ENCODE measurements around the gene ZMIZ1. TPM values are rescaled to one million over a fixed set of nuclear protein-coding genes. Genes with fewer than 3 reads are reported as not detected.

Gene ZMIZ1
- polyA plus RNA-seq, 1 donor from 2014 or later = 26.8 TPM

GRCh38 chr10:79077488-79078173 is 8.9 kb downstream of the ZMIZ1 start:
- Histone ChIP-seq H4K20me1 (ENCODE audit: insufficient read depth) (peaks cover 69% of the 10 kb centered on the region), H3K9me2 (ENCODE audit: insufficient read depth, low read length) (no peaks in the 10 kb centered on the region), H3K9me3 (ENCODE audit: low read length) (no peaks in the 10 kb centered on the region), H2AFZ (ENCODE audit: low read depth, low read length) (no peak overlapping the region), H3K27ac (ENCODE audit: low read length) (no peak overlapping the region), H3F3A (ENCODE audit: insufficient read depth, low read length, poor library complexity, severe bottlenecking) (no peaks in the 10 kb centered on the region), H3K79me2 (replicated peaks; ENCODE audit: insufficient read depth, low read length) (peaks cover 100% of the 10 kb centered on the region), H3K9ac (ENCODE audit: low read length) (no peak overlapping the region), H3K4me3 (ENCODE audit: low read length) (no peak overlapping the region), H3K4me2 (ENCODE audit: low read length) (no peak overlapping the region), H3K27me3 (ENCODE audit: insufficient read depth, low read depth, low read length) (no peaks in the 10 kb centered on the region), H3K36me3 (ENCODE audit: insufficient read depth, low read length) (no peaks in the 10 kb centered on the region)
- TF ChIP-seq TAF1 (IDR thresholded peaks at IDR 0.05; ENCODE audit: low read depth) (no peak), POLR2AphosphoS5 (IDR thresholded peaks at IDR 0.05) (no peak), REST (IDR thresholded peaks at IDR 0.05; ENCODE audit: borderline replicate concordance) (no peak), MXI1 (conservative IDR thresholded peaks at IDR 0.05; ENCODE audit: poor library complexity, severe bottlenecking) (no peak), SMC3 (conservative IDR thresholded peaks at IDR 0.05; ENCODE audit: poor library complexity) (no peak), EP300 (conservative IDR thresholded peaks at IDR 0.05; ENCODE audit: poor library complexity, severe bottlenecking) (no peak), RAD21 (conservative IDR thresholded peaks at IDR 0.05) (no peak), EZH2 (IDR thresholded peaks at IDR 0.05; ENCODE audit: borderline replicate concordance, insufficient read depth, low read length, poor library complexity, severe bottlenecking) (no peak), CTCF (IDR thresholded peaks at IDR 0.05; ENCODE audit: poor library complexity, severe bottlenecking) (no peak)

- H3K27me3 ChIP-seq (ENCODE audit: insufficient read depth, low read depth, low read length) = no peaks in the 10 kb centered on the region
- peaks cover 100% of the 10 kb centered on the region for H3K79me2 ChIP-seq (replicated peaks; ENCODE audit: insufficient read depth, low read length)
- H3K27ac ChIP-seq (ENCODE audit: low read length) = no peak overlapping the region
- no peaks in the 10 kb centered on the region for H3K9me2 ChIP-seq (ENCODE audit: insufficient read depth, low read length)
- no peaks in the 10 kb centered on the region for H3K9me3 ChIP-seq (ENCODE audit: low read length)
- H3K4me3 ChIP-seq (ENCODE audit: low read length) = no peak overlapping the region
- no peak overlapping the region for H2AFZ ChIP-seq (ENCODE audit: low read depth, low read length)
- H4K20me1 ChIP-seq (ENCODE audit: insufficient read depth) = peaks cover 68% of the 10 kb centered on the region
- H3F3A ChIP-seq (ENCODE audit: insufficient read depth, low read length, poor library complexity, severe bottlenecking) = no peaks in the 10 kb centered on the region
- H3K4me2 ChIP-seq (ENCODE audit: low read length) = no peak overlapping the region
- no peak for TF ChIP-seq REST (IDR thresholded peaks at IDR 0.05; ENCODE audit: borderline replicate concordance)
- TF ChIP-seq EZH2 (IDR thresholded peaks at IDR 0.05; ENCODE audit: borderline replicate concordance, insufficient read depth, low read length, poor library complexity, severe bottlenecking) = no peak
- no peak for TF ChIP-seq POLR2AphosphoS5 (IDR thresholded peaks at IDR 0.05)
- no peak for TF ChIP-seq EP300 (conservative IDR thresholded peaks at IDR 0.05; ENCODE audit: poor library complexity, severe bottlenecking)
- TF ChIP-seq SMC3 (conservative IDR thresholded peaks at IDR 0.05; ENCODE audit: poor library complexity) = no peak
- TF ChIP-seq MXI1 (conservative IDR thresholded peaks at IDR 0.05; ENCODE audit: poor library complexity, severe bottlenecking) = no peak
- TF ChIP-seq CTCF (IDR thresholded peaks at IDR 0.05; ENCODE audit: poor library complexity, severe bottlenecking) = no peak
- TF ChIP-seq RAD21 (conservative IDR thresholded peaks at IDR 0.05) = no peak
- no peak for TF ChIP-seq TAF1 (IDR thresholded peaks at IDR 0.05; ENCODE audit: low read depth)
- H3K36me3 ChIP-seq (ENCODE audit: insufficient read depth, low read length) = no peaks in the 10 kb centered on the region
- no peak overlapping the region for H3K9ac ChIP-seq (ENCODE audit: low read length)
Observed at GRCh38 chr10:79078367-79079053, 9.7 kb downstream of the ZMIZ1 start.
